OCI-LY3 (cell line): Measurements from ENCODE around the gene KAZN.

Experiments used
- H2AFZ ChIP-seq: fragments of 200-600, 300-600 bp; shearing (Covaris generic); 2 replicates; pipeline ENCODE4 v1.6.0; 2014; ENCODE audit warnings: antibody characterized with exemption, low read depth, low read length
- H3K27ac ChIP-seq: fragments of 200-600, 300-600 bp; sonication (generic); 2 replicates; pipeline ENCODE4 v1.5.1; 2014; ENCODE audit warnings: mild to moderate bottlenecking, low read length, moderate library complexity, mixed read lengths
- H3K27me3 ChIP-seq: fragments of 200-600, 300-600 bp; sonication (generic); 2 replicates; pipeline ENCODE4 v1.6.1; 2014; ENCODE audit warnings: low read depth, low read length, mixed read lengths
- H3K36me3 ChIP-seq: fragments of 200-600, 300-600 bp; sonication (generic); replicated peaks from 2 replicates; pipeline ENCODE3; 2014; ENCODE audit warnings: low read depth, low read length, mixed read lengths
- H3K4me1 ChIP-seq: fragments of 300-600, 200-600 bp; sonication (generic); 2 replicates; pipeline ENCODE4 v1.6.1; 2014; ENCODE audit warnings: low read length, mixed read lengths
- H3K4me2 ChIP-seq: fragments of 200-600, 300-600 bp; sonication (generic); 2 replicates; pipeline ENCODE4 v1.6.1; 2014; ENCODE audit warnings: low read length, mixed read lengths
- H3K4me3 ChIP-seq: fragments of 300-600, 200-600 bp; sonication (generic); 2 replicates; pipeline ENCODE4 v1.5.1; 2014; ENCODE audit warnings: antibody characterized with exemption, mild to moderate bottlenecking, low read length, moderate library complexity
- H3K79me2 ChIP-seq: fragments of 300-600, 200-600 bp; shearing (Covaris generic); 2 replicates; pipeline ENCODE4 v1.6.1; 2014; ENCODE audit warnings: mild to moderate bottlenecking, low read length, mixed read lengths
- H3K9ac ChIP-seq: fragments of 300-600, 200-600 bp; shearing (Covaris generic); 2 replicates; pipeline ENCODE4 v1.6.0; 2014; ENCODE audit warnings: mild to moderate bottlenecking, low read length, moderate library complexity
- H3K9me3 ChIP-seq: fragments of 200-600, 300-600 bp; shearing (Covaris generic); 2 replicates; pipeline ENCODE4 v1.6.1; 2014; ENCODE audit warnings: low read length, mixed read lengths; ENCODE audit not compliant: insufficient read depth
- H4K20me1 ChIP-seq: fragments of 200-600, 300-600 bp; sonication (generic); 2 replicates; pipeline ENCODE4 v1.6.1; 2016; ENCODE audit warnings: low read length, mixed read lengths; ENCODE audit not compliant: insufficient read depth
- EZH2phosphoT487 ChIP-seq: fragments of 200-600 bp; shearing (Covaris generic); IDR thresholded peaks from 2 replicates; pipeline ENCODE4 v1.6.1; 2018; ENCODE audit warnings: antibody characterized with exemption, mixed run types, low read depth
- TF ChIP-seq, protein P1 (sequence below): fragments of 200-600, 300-600 bp; sonication (generic); IDR thresholded peaks from 2 replicates; pipeline ENCODE4 v1.5.1; 2014; ENCODE audit warnings: antibody characterized with exemption, low read length, low read depth

Gene KAZN

DNA sequence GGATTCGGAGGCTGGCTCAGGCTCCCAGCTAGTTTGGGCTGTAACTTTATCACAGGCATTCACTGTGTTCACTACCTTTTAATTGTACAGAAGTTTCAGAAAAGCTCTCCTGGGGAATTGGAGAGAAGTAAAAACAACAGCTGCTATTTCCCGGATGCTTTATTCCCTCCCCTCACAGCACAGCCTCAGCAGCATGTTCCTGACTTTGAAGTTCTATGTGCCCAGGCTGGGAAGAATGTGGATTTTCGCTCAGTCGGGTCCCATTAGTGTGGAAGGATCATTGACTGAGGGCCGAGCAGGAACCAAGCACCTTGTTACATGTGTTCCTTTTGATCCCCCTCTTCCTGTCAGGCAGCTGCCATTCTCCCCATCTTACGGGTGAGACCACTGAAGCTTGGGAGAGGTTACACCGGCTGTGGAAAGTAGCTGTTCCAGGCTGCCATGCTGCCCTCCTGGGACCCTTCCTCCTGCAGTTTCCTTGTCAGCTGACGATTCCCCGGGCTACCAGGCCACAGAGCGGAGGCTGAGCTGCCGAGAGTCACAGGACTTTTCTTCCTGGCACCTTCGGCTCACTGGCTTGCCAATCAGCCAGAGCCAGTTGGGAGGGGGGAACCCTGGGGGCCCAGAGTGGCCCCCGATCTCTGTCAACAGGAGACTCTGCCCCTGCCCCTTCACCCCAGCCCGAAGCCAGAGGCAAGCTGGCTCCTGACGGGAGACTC, 331.9 kb downstream of the KAZN start:
- no peak overlapping the region for H3K27ac ChIP-seq
- H3K27me3 ChIP-seq: no peaks in the 10 kb centered on the region; the same call in 1 of the 2 replicates
- no peak overlapping the region for H3K9ac ChIP-seq
- H2AFZ ChIP-seq: no peak overlapping the region
- H3K4me3 ChIP-seq: no peak overlapping the region
- no peaks in the 10 kb centered on the region for H3K4me1 ChIP-seq
- no peaks in the 10 kb centered on the region for H4K20me1 ChIP-seq
- H3K36me3 ChIP-seq: no peaks in the 10 kb centered on the region
- TF ChIP-seq, protein P1, sequence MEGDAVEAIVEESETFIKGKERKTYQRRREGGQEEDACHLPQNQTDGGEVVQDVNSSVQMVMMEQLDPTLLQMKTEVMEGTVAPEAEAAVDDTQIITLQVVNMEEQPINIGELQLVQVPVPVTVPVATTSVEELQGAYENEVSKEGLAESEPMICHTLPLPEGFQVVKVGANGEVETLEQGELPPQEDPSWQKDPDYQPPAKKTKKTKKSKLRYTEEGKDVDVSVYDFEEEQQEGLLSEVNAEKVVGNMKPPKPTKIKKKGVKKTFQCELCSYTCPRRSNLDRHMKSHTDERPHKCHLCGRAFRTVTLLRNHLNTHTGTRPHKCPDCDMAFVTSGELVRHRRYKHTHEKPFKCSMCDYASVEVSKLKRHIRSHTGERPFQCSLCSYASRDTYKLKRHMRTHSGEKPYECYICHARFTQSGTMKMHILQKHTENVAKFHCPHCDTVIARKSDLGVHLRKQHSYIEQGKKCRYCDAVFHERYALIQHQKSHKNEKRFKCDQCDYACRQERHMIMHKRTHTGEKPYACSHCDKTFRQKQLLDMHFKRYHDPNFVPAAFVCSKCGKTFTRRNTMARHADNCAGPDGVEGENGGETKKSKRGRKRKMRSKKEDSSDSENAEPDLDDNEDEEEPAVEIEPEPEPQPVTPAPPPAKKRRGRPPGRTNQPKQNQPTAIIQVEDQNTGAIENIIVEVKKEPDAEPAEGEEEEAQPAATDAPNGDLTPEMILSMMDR: no peak
- no peak for TF ChIP-seq EZH2phosphoT487
- no peaks in the 10 kb centered on the region for H3K9me3 ChIP-seq
- no peaks in the 10 kb centered on the region for H3K79me2 ChIP-seq
- no peak overlapping the region for H3K4me2 ChIP-seq

DNA sequence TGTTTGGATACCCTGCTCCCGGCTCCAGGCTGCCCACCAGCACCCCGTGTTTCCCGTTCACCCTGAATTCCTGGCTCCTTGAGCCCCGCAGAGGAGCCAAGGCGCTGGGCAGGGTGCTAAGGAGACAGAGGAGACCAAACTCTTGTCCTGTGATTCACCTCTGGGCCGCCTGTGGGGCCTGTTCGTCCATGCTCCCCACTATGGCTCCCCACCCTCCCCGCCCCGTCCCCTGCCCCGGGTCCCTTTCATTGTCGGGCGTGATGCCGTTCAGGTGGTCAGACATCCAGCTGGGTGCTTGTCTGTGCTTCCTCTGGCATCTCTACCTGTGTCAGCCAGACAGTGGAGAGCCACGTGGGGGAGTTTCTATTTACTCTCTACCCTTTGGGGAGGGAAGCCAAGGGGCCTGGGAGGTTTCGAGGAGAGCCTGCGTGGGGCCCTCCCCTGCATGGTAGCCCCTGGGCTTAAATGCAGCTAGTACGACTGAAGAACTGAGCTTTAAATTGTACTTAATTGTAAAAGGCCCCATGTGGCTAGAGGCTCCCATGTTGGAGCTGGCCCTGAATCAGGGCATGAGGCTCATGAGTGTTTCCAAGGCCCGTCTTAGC, 333.7 kb downstream of the KAZN start:
- H3K36me3 ChIP-seq: no peaks in the 10 kb centered on the region
- no peaks in the 10 kb centered on the region for H3K79me2 ChIP-seq
- H4K20me1 ChIP-seq: no peaks in the 10 kb centered on the region
- no peak overlapping the region for H3K4me2 ChIP-seq
- no peaks in the 10 kb centered on the region for H3K9me3 ChIP-seq
- no peak overlapping the region for H3K9ac ChIP-seq
- no peaks in the 10 kb centered on the region for H3K4me1 ChIP-seq
- no peak overlapping the region for H2AFZ ChIP-seq
- no peak overlapping the region for H3K27ac ChIP-seq
- no peak overlapping the region for H3K4me3 ChIP-seq
- no peaks in the 10 kb centered on the region for H3K27me3 ChIP-seq
- no peak for TF ChIP-seq EZH2phosphoT487

DNA sequence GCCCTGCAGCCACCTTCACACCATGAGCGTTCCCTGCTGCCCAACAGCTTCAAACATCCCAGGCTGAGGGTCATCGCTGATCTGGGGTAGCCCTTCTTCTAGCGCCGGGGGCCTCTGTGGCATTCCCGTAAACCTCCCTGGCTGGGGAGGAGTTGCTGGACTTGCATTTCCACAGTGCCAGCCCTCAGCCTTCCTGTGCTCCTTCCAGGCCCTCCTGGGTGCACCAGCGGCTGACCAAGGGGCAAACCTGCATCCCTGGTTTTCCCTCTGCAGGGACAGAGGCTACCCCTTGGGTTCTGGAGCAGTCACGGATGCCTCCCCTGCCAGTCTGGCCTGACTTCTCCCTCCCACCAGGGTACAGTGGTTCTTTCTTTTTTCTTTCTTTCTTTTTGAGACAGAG, 336.4 kb downstream of the KAZN start:
- Histone ChIP-seq H3K4me2 (no peak overlapping the region), H2AFZ (no peak overlapping the region), H3K79me2 (no peaks in the 10 kb centered on the region), H3K27ac (no peak overlapping the region), H3K9ac (no peak overlapping the region), H4K20me1 (no peaks in the 10 kb centered on the region), H3K36me3 (no peaks in the 10 kb centered on the region), H3K9me3 (no peaks in the 10 kb centered on the region), H3K4me3 (no peak overlapping the region), H3K4me1 (no peaks in the 10 kb centered on the region), H3K27me3 (no peaks in the 10 kb centered on the region)
- TF ChIP-seq EZH2phosphoT487: no peak
- TF ChIP-seq, protein P1: no peak

DNA sequence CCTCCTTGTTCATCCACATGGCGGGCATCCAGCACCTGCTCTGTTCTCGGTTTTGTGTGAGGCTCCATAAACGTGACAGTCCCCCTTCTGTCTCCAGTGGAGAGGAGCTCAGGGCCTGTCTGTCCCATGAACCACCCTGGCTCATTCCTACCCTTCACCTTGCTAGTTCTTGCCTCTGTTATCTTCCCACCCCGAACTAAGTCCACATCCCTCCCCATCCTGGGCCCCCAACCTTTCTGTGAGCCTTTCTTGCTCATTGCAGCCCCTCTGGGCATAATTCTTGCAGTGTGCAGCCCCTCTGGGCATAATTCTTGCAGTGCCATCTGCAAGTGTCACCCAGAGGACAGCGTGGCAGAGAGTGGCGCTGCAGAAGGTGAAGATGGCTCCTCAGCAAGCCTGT, 338.3 kb downstream of the KAZN start:
- no peaks in the 10 kb centered on the region for H3K79me2 ChIP-seq
- no peak for TF ChIP-seq EZH2phosphoT487
- TF ChIP-seq, protein P1: no peak
- no peaks in the 10 kb centered on the region for H3K36me3 ChIP-seq
- H3K4me3 ChIP-seq: no peak overlapping the region
- no peak overlapping the region for H3K9ac ChIP-seq
- no peaks in the 10 kb centered on the region for H3K27me3 ChIP-seq
- H4K20me1 ChIP-seq: no peaks in the 10 kb centered on the region
- no peaks in the 10 kb centered on the region for H3K9me3 ChIP-seq
- H2AFZ ChIP-seq: no peak overlapping the region
- H3K27ac ChIP-seq: no peak overlapping the region
- no peak overlapping the region for H3K4me2 ChIP-seq
- H3K4me1 ChIP-seq: no peaks in the 10 kb centered on the region
